GM08714 (cell line): Measurements from ENCODE around the gene HMGCS2.

ENCODE experiments used
- H3K4me3 ChIP-seq: fragments of 200-500 bp; sonication (Bioruptor generic); 2 replicates; pipeline ENCODE4 v1.5.1; 2014; ENCODE audit warnings: mild to moderate bottlenecking, low read length, inconsistent platforms
- ZNF274 ChIP-seq: IDR thresholded peaks from 2 replicates; pipeline ENCODE4 v1.6.1; 2012; ENCODE audit warnings: mild to moderate bottlenecking, low read depth, low read length

The HMGCS2 gene

DNA sequence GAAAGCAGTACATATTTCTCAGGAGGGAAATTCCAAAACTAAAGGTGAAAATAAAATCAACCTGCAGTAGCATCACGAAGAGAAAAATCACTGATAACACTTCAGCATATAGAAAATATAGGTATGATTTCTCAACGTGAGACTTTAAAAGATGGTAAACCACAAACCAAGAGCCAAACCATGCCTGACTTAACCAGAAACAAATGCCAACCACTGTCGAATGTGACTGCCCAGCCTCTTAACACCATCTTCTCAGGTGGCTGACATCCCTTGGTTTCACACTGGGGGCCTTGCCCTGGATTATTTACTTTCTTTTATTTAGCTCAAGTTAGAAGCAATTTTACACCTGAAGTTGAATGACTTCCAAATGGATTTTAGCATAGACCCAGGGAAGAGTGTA lies 10.1 kb downstream of the HMGCS2 start:
- TF ChIP-seq ZNF274 = no peak
- no peak overlapping the region for H3K4me3 ChIP-seq

DNA sequence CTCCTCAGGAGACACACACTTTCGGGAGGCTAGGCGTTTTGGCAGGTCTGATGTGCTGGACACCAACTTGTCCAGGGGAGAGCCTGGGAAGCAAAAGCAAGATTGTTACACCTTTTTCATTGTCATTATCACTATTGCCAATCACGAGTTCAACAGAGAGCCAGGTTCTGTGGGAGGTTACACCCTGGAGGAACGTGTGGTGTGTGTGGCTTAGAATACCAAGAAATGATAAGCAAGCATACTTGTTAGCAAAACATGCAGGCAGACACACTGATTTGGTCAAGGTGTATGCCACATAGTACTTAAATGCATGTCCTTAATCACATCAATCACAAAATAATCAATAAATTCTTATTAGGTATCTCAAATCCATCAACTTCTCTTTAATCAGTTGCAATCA lies 16.1 kb downstream of the HMGCS2 start:
- TF ChIP-seq ZNF274 = no peak
- no peak overlapping the region for H3K4me3 ChIP-seq

DNA sequence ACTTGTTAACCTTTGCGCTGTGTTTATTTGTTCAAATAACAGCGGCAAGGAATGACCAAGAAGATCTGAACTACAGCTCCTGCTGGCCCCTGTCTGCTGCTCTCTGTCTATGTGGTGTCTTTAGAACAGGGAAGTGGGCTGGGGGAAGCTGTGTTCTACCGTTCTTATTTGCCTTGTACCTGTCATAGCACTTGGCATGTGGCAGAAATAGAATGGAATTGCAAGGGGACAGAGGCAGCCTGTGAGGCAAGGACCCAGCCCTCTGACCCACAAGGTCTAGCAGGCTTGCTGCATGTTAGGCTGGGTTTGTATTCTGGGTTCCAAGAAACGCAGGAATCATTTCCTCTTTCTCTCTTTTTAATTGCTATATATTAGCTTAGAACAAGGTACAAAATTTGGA lies 20.7 kb downstream of the HMGCS2 start:
- no peak for TF ChIP-seq ZNF274
- no peak overlapping the region for H3K4me3 ChIP-seq

DNA sequence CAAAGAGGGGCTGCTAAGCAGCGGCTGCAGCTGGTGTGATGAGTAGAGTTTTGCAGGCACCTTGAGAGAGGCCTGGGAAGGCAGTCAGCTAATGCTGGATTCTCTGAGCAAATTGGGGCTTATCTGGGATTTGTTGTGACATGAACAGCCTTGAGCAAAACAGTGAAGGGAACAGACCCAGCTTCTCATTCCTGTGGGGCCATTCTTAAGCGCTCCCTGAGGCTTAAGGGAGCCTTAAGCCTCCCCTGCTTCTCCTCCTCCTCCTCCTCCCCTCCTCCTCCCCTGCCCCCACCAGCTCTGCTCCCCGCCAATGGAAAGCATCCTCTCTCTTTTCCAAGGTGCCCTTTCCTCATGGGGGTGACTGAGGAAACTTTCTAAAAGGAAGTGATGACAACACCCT lies 21.3 kb downstream of the HMGCS2 start:
- TF ChIP-seq ZNF274 = no peak
- H3K4me3 ChIP-seq = no peak overlapping the region

DNA sequence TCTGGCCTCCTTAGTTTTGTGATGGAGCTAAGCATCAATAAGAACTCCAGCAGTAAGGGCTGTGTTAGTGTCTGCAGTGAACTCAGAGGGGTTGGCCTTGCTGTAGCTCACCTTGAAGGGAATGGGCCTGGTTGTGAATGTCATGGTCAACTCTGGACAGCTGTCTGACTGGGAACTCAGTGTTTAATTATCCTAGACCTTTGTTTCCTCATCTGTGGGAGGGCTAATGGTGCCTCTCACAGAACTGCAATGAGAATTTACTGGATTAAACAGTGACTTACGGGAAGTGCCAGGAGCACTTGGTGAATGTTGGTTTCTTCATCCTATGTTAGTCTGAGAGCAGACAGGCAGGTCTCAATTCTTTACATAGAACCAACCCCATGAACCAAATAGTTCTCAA lies 23.7 kb downstream of the HMGCS2 start:
- no peak for TF ChIP-seq ZNF274
- H3K4me3 ChIP-seq = no peak overlapping the region

DNA sequence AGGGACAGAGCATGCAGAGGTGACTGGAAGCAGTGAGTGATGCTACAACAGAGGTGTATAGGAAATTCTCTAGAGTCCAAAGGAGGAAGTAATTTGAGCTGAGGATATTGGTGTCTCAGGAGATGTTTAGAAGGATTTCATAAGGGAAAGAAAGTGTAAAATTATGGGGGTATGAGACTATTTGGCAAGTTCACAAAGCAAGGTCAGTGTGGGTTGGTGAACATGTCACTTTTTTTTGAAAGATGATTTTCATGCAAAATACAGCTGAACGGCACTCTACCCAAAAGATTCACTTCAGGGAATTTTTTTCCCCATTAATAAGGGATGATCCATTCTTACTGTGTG lies 24.1 kb downstream of the HMGCS2 start:
- no peak for TF ChIP-seq ZNF274
- H3K4me3 ChIP-seq = no peak overlapping the region

DNA sequence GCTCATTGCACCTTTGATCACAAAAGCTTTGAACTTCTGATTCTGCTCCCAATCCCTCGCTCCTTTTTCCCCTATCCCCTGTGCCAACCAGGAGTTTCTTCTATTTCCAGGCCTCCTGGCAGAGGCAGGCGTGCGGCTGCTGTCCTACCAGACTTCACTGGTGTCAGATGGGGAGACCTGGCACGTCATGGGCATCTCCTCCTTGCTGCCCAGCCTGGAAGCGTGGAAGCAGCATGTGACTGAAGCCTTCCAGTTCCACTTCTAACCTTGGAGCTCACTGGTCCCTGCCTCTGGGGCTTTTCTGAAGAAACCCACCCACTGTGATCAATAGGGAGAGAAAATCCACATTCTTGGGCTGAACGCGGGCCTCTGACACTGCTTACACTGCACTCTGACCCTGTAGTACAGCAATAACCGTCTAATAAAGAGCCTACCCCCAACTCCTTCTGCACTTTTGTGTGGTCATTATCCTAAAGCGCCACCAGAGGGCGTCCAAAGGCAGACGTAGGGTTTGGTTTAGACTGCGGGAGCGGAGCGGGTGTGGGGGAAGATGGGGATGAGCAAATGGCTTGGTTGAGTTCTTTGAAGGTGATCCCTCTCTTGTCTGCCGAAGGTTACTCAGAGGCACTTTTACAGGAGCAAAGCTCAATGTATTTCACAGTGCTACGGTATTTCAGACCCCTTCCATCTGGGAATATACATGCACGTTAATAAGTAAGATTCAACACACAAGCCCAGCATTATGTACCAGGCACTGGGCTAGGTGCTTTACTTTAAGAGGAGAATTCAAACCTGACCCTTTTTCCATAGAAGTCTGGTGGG lies 24.7 kb downstream of the HMGCS2 start:
- no peak for TF ChIP-seq ZNF274
- H3K4me3 ChIP-seq = no peak overlapping the region

DNA sequence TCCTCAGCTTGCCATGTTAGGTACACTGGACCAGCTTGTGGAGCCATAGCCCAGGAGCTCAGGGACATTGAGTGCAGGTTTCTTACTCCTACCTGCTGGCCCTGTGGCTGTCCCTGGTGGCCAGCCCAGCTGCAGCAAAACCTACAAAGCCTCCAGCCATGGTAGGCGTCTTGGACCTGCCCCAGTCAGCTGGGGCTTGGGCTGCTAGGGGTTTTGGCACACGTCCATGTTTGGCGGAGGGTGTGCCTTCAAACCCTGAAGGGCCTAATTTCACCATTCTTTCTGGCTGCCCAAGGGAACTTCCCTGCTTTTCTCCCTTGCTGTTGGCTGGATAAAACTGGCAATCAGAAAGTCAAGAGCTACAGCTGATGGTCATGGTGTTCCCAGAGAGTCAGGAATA lies 25.4 kb downstream of the HMGCS2 start:
- no peak overlapping the region for H3K4me3 ChIP-seq
- TF ChIP-seq ZNF274 = no peak

DNA sequence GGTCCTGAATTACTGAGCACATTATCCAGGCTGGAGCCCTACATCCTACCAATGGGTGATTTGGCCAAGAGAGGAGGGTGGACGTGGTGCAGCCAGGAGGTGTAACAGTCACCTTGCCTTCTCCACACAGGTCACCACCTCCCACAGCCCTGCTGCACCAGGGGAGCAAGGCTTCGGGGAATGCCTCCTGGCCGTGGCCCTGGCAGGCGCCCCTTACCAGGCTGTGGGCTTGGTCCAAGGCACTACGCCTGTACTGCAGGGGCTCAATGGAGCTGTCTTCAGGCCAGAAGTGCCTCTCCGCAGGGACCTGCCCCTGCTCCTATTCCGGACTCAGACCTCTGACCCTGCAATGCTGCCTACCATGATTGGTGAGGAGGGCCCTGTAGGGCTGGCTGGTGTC lies 26.0 kb downstream of the HMGCS2 start:
- no peak overlapping the region for H3K4me3 ChIP-seq
- TF ChIP-seq ZNF274 = no peak

DNA sequence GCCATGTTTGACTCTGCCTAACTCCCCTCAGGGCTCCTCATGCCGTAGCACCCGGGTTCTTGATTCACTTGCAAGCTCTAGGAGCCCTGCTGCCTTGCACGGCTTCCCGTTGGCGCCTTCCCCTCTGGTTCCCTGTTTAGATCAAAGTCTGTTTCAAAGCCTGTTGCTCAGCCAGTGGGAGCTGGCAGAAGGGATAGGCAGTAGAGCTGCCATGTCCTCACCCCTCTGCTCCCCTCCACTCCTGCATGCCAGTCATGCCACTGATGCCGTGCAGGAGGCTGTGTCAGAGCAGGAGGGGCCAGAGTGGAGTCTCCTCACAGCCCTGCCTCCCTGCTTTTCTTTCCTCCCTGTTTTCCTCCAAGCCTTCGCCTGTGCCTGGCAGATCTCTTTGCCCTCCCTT lies 26.5 kb downstream of the HMGCS2 start:
- no peak for TF ChIP-seq ZNF274
- H3K4me3 ChIP-seq = no peak overlapping the region

DNA sequence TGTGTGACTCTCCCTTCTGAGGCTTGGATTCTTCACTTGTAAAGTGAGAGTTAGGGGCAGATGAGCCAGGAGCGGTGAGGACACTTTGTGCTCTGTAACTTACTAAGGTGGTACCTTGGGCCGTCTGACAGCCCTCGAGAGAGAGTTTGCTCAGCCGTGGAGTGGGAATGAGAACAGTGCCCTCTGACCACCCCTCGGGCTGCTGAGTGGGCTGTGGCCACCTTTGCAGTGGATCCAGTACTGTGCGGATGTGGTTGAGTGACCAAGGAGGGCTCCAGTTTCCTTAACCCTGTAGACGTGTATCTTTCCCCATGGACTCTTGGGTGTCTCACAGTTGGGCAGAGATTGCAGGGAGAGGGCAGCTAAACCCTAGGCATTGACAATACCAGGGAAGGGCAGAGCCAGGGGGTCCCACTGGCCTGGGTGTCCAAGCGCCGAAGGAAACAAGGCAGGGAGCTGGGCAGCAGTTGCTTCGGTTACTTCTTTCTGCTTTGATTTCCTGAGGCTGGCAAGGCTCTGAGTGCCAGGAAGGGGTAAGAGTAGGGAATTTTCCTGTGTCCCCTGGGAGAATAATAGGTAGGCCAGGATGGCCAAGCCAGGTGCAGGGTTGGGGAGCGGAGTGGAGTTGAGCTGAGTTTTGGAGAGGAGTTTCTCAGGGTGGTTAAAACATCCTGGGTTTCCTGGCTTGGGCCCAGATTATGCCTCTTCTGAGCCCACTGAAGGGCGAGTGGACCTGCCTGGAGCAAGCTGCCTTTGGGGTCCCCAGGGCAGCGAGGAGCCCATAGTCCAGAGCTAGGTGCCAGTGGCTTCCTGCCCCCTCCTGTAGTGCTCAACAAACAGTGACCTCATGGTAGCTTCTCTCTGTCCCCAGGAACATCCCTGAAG lies 27.6 kb downstream of the HMGCS2 start:
- H3K4me3 ChIP-seq = no peak overlapping the region
- TF ChIP-seq ZNF274 = no peak

DNA sequence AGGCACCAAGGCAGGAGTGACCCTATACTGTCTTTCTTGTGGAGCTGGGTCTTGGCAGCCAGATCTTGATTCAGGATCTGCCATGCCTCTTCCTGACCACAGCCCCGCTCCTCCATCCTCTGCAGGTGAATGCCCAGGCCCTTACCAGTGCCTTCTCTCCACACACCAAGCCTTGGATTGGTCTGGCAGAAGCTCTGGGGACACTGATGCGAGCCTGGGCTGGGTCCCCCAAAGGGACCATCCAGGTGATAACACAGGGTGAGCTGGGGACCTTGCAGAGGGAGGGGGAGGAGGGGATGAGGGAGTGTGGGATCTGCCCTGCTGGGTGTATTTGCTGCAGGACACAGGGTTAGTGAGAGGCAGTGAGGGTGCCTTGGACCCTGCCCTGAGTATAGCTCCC lies 28.4 kb downstream of the HMGCS2 start:
- no peak for TF ChIP-seq ZNF274
- H3K4me3 ChIP-seq = no peak overlapping the region

DNA sequence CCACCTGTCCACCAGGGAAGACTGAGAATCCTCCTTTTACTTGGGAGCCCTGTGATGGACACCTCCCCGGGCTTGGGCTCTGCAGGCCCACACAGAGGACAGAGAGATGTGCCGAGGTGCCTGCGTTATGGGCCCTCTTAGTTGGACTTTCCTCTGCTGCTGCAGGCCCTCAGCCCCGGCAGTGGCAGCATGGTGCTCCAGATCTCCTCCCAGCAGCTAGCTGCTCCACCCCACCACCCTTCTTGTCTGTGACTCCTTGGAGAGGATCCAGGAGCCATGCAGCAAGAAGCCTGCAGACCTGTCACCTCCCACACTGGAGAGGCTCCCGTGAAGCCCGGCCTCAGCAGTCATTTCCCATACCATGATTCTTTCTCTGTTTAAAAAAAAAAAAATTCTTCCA lies 29.6 kb downstream of the HMGCS2 start:
- no peak overlapping the region for H3K4me3 ChIP-seq
- TF ChIP-seq ZNF274 = no peak

DNA sequence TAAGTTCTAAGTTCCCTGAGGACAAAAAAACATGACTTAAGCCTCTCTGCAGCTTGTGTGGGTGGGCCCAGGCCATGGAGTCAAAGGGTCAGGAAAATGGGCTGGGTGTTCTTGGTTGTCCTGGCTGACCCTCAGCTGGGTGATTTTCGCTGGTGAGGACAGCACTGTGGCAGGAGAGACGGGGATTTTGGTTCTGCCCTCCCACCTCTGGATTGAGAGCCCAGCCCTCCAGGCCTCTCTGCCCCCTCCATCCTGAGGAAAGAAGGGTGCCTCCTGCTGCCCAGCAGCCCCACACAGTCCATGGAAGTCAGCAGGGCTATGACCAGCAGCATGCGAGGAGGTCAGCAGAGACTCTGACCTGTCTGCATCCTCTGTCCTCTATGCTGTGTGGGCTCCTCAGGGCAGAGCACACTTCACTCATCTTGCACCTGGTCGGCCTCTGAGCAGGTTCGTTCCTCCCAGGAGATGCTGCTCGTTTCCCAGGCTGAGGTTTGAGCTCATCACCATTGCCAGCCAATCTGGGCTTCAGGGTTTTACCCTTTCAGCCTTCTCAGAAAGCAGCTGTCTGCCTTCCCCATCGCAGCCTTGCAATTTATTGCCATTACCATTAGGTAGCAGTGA lies 30.5 kb downstream of the HMGCS2 start:
- TF ChIP-seq ZNF274 = no peak
- H3K4me3 ChIP-seq = no peak overlapping the region
